ENCODE results near the gene CISD2.
A peak's percentile ranks its signal among the peaks of the same experiment; 100 is the strongest.
"Not testable (repeated sequence)": the region's sequence is repeated elsewhere in the genome, so short reads cannot be mapped to it uniquely, and the experiment has no call there.

Gene CISD2

DNA sequence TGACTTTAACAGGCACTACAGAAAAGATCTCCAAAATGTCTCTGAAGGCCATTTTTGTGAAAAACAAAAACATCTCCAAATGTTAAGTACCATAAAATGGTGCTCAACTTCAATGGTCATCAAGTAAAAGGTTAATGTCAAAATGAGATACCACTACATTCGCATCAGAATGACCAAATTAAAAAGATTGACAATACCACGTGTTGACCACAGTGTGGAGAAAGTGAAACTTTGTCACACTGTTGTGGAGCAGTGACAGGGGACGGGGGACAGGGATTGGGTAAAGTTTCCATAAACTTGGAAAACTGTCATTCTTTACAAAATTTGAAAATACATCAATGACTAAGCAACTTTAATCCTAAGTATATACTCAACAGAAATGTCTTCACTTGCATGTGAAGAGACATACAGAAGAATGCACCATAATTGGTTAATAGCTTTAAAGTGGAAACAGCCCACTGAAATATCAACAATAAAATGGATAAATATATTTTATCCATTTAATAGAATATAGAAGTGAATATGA lies 19.1 kb upstream of the CISD2 start:
- DNase-seq (ENCODE audit: low read depth), result no peak

DNA sequence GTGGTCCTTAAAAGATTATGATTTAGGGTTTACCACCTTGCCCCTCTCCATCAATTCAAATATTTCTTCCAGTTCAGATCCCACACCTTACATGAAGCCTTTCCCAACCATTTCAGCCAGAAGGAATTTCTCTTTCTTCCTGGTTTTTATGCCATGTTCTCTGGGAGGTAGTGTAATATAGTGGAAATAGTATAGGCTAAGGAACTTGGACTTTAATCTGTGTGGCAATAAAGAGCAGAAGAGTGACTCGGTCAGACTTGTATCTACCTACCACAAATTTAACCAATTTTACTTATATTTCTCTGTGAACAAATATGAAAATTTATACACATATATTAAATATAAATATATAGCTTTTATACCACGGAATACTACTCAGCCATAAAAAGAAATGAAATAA lies 18.4 kb upstream of the CISD2 start:
- no peak for DNase-seq (ENCODE audit: low read depth)

DNA sequence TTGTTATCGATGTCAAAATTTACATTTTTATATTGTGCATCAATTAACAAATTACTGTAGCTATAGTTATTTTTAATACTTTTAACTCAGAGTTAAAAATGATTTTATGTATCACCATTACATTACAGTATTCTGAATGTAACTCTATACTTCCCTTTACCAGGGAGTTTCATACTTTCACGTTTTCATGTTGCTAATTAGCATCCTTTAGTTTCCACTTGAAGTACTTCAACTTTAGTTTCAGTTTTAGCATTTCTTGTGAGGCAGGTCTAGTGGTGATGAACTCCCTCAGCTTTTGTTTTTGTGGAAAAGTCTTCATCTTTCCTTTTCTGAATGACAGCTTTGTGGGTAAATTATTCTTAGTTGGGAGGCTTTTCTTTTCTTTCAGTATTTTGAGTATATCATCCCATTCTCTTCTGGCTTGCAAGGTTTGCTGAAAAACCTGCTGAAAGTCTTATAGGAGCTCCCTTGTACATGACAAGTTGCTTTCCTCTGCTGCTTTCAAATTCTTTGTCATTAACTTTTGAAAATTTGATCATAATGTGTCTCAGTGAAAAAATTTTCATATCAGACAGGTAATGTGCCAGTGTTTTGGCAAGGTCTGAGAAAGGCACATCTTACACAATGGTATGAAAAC lies 9.8 kb upstream of the CISD2 start:
- DNase-seq (ENCODE audit: low read depth), result no peak

DNA sequence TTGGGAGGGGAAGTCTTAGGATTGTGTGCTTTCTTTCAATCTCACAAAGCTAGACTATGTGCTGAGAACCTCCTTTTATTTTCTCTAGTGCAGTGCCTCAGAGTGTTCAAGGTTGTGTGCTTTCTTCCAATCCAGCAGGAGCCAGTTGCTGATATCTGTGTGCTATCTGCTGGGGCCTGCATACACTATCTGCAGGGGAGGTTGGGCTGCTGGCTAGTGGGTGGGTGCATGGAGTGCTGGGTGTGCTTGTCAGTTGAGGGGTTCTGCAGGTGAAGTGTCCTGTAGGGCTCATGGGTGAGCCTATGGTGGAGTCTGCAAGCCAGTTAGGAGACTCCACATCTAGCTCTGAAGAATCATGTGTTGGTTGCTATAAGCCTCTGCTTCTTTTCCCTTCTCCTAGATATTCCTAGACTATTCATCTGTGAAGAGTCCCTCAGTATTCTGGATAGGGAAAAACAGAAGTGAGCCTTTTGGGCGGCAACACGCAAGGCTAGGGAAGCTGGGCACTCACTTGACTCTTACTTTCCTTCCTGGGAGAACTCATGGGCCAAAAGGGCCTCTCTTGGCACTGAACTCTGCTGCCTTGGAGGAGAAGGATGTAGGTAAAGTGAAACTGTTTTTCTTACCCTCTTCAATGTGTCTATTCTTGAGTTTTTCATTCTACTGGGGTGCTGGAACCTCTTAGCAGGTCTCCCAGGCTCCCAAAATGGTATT lies 8.0 kb upstream of the CISD2 start:
- no peak for DNase-seq (ENCODE audit: low read depth)

DNA sequence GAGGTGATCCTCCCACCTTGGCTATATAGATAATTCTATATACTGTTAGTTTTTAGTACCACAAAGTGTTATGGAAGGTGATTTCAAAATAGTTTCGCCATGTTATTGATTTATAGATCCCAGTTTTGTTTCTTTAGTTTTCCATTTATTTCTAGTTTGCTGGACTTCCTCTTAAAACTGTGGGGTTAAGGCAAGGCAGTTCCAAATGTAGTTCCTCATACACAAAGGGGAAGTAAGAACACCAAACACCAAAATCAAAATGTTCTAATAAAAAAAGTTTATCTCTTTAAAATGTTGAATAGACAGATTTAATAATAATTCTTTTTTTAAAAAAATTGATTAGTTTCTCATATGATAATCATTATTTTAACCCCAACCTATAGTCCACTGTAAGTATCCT lies 6.8 kb upstream of the CISD2 start:
- DNase-seq (ENCODE audit: low read depth), result no peak

DNA sequence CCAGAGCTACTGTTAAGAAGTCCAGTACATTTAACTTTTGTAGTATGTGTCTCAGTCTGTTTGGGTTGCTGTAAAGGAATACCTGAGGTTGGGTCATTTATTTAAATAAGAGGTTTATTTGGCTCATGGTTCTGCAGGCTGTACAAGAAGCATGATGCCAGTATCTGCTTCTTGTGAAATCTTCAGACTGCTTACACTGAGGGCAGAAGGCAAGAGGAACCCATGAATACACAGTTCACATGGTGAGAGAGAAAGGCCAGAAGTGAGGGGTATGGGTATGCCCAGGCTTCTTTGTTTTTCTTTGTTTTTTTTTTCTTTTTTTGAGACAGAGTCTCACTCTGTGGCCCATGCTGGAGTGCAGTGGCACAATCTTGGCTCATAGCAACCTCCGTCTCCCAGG lies 6.0 kb upstream of the CISD2 start:
- no peak for DNase-seq (ENCODE audit: low read depth)

DNA sequence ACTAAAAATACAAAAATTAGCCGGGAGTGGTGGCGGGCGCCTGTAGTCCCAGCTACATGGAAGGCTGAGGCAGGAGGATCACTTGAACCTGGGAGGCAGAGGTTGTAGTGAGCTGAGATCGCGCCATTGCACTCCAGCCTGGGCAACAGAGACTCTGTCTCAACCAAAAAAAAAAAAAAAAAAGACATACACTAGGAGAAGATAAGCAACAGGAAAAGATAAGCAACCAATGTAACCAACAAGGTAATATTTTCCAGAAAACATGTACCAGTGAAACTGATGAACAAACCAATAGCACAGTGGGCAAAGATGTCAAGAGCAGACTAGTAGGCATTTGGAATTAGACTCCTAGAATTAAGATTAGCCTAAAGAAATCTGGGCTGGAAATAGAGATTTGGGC lies 3.5 kb upstream of the CISD2 start:
- DNase-seq (ENCODE audit: low read depth), result not testable (repeated sequence)

DNA sequence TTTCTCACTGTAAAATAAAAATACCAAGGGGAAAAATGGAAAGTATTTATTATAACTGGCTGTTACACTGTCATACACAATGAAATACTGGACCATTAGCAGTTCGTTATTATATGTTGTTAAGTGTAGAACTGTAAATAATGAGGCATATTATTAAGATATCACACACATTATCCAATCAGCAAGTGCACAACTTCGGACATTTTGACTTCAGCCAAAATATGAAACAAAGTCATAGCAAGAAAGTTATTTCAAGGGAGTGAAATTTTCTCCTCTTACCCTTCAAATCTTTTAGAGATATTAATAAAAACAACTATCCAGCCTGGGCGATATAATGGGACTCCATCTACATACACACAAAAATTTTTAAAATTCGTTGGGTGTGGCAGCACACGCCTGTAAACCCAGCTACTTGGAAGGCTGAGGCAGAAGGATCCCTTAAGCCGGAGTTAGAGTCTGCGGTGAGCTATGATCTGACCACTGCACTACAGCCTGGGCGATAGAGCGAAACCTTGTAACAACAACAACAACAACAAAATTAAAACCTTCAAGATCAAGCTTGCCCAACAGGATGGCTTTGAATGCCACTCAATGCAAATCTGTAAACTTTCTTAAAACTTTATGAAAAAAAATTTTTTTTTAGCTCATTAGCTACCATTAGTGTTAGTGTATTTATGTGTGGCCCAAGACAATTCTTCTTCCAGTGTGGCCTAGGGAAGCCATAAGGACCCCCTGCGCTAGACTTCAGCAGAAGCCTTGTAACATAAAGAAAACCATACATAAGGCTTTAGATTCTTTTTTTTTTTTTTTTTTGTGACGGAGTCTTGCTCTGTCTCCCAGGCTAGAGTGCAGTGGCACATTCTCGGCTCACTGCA lies 1.3 kb upstream of the CISD2 start:
- DNase-seq (ENCODE audit: low read depth), result no peak

DNA sequence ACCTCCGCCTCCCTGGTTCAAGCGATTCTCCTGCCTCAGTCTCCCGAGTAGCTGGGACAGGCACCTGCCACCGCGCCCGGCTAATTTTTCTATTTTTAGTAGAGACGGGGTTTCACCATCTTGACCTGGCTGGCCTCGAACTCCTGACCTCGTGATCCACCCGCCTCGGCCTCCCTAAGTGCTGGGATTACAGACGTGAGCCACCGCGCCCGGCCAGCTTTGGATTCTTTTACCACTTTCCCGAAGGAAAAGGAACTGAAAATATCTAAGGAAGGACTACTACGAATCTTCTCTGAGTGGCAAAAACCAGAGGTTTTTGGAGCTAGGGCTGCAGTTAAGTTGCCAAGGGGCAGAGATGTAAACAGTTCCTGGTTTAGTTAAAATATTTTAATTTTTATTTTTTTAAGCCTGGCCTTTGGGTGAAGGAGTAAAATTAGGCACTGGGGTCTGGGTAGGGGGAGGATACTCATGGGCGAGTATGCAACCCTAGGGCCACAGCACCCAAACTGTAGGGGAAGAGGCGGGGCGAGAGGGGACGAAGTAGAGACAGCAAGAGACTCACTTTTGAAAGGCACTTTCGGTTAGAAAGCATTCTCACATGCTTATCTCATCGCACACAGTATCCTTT lies 525 bp upstream of the CISD2 start:
- DNase-seq (ENCODE audit: low read depth), result peak; percentile 6

DNA sequence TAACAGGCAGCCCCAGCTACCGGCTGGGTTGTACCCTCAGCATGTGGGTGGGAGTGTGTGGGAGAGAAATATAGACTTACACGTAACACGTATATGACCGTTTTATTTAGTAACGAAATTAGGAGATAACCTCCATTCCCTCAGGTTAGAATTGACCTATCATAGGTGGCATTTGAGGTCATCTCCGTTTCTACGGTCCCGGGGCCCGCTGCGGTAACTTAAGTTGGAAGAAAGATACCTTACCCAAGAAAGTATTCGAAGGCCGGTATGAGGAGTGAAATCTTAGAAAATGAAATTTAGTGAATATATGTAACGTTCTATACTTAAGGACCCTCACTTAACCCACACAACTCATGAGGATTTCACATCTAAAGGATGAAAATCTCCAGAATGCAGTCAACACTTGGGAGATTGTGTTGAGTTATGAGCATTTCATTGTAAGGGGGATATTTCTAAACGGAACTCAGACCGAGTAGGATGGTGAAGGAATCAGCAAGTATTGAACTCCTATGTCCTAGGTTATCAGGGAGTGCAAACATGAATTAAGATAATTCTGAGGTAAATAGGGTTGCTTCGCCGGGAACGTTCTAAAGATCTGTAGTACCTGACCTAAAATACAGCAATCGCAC lies 891 bp downstream of the CISD2 start:
- no peak for DNase-seq (ENCODE audit: low read depth)

DNA sequence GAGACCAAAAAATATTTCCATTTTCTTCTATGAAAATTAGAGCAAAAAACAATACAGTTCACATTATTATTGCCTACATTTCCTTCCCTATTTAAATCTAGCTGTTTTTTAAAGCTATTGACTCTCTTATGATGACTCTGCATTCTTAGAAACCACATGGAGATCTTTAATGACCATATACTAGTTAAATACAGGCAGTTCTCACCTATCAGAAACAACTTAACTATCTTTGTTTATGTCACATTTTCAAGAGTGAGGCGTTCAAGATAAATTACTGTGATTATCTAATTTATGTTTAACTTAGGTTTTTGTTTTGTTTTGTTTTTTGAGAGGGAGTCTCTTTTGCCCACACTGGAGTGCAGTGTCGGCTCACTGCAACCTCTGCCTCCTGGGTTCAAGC lies 3.0 kb downstream of the CISD2 start:
- no peak for DNase-seq (ENCODE audit: low read depth)

DNA sequence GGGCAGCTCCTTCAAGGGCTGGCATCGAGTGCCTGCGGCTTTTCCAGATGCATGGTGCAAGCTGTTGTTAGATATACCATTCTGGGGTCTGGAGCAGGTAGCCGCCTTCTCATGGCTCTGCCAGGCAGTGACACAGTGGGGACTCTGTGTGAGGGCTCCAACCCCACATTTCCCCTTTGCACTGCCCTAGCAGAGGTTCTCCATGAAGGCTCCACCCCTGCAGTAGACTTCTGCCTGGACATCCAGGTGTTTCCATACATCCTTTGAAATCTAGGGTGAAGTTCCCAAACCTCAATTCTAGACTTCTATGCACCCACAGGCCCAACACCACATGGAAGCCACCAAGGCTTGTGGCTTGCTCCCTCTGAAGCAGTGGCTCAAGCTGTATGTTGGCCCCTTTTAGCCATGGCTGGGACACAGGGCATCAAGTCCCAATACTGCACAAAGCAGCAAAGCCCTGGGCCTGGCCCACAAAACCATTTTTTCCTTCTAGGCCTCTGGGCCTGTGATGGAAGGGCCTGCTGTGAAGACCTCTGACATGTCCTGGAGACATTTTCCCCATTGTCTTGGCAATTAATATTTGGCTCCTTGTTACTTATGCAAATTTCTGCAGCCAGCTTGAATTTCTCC lies 8.8 kb downstream of the CISD2 start:
- DNase-seq (ENCODE audit: low read depth), result not testable (repeated sequence)

DNA sequence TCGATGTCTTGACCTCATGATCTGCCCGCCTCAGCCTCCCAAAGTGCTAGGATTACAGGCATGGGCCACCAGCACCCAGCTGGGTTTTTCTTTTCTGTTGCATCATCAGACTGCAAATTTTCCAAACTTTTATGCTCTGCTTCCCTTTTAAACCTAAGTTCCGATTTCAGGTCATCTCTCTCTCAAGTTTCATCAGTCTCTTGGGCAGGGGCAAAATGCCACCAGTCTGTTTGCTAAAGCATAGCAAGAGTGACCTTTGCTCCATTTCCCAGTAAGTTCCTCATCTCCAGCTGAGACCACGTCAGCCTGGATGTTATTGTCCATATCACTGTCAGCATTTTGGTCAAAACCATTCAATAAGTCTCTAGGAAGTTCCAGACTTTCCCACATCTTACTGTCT lies 9.6 kb downstream of the CISD2 start:
- DNase-seq (ENCODE audit: low read depth), result peak; percentile 82

DNA sequence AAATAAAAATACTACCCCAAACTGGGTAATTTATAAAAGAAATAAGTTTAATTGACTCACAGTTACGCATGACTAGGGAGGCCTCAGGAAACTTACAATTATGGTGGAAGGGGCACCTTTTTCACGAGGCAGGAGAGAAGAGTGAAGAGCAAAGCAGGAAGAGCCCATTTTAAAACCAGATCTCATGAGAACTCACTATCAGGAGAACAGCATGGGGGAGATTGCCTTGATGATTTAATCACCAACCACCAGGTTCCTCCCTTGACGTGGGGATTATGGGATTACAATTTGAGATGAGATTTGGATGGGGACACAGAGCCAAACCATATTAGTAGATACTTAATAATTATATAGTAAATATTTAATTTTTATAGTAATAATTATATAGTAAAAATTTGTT lies 10.1 kb downstream of the CISD2 start:
- no peak for DNase-seq (ENCODE audit: low read depth)

DNA sequence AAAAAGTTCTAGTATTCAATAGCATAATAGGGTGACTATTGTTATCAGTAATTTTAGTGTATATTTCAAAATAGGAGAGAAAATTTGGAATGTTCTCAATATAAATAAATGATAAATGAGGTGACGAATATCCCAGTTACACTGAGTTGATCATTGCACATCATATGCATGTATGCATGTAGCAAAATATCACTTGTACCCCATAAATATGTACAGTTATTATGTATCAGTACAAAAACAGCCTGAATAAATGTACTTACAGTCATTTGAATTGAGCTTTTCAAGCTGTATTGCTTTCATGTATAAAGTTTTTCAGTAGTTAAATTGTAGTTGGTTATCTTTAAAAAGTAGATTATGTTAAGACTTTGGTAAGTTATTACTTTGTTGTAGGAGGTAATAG lies 12.6 kb downstream of the CISD2 start:
- no peak for DNase-seq (ENCODE audit: low read depth)

DNA sequence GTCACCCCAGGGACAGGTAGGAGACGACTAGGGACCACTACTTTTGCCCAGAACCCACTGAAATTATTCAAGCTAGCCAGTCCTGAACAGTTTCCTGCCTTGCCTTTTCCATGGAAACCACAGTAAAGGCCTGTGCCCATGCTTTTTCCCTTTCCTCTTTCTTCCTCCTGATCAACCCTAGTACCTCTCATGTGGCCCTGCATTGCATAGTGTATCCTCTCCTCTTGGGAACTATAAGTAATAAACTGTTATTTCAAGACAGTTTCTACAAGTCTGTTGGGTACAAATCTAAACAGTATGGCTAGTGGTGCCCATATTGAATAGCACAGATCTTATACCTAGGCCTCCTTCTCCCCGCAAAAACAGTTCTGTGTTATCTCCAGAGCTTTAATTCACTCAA lies 14.5 kb downstream of the CISD2 start:
- no peak for DNase-seq (ENCODE audit: low read depth)

DNA sequence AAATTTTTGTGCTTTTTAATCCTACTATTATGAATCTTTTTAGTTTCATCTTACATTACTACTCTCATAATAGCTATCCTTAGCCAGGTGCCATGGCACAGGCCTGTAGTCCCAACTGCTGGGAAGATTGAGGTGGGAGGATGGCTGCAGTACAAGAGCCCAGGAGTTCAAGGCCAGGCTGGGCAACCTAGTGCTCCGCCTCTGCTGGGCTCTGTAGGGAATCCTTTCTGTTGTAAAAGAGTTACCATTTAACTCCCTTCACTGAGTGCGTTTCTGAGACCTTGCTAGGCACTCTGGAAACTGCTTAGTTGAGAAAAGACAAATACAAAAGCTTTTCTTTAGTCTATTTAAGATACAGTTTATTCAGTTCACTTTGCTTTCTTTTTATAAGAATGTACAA lies 19.8 kb downstream of the CISD2 start:
- DNase-seq (ENCODE audit: low read depth), result not testable (repeated sequence)

DNA sequence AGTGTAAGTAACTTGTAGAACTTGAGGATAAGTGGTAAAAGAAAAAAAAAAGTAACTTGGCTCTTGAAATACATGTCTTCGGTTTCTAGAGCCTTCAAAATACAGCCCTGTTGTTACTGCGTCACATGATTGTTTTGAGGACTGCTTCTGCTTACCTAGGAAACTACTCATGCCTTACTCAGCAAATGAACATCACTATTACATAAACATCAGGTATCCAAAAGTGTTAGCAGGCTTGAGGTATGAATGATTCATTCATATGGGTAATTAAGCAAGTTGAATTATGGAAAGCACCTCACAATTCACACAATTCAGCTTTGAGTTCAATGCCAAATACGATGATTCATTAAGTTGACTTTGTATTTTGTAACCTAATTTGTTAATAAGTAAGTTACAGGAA lies 21.1 kb downstream of the CISD2 start:
- DNase-seq (ENCODE audit: low read depth), result not testable (repeated sequence)

DNA sequence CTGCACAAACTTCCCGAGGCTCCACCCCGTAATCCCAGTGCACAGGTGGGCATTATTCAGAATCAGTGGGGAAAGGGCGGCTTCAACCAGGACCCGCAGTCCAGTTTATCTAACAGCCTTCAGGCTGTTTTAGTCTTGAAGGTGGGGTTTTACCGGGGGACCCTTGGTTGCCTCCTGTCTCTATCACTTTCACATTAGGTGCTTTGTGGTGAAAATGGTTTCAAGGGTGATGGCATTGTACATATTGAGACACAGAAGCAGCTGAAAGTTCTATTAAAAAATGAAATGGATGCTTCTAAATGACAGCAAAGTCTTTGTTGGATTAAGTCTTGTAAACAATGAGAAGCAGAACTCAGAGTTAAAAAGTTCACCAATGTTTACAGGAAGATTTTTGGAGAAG lies 27.8 kb downstream of the CISD2 start:
- not testable (repeated sequence) for DNase-seq (ENCODE audit: low read depth)

DNA sequence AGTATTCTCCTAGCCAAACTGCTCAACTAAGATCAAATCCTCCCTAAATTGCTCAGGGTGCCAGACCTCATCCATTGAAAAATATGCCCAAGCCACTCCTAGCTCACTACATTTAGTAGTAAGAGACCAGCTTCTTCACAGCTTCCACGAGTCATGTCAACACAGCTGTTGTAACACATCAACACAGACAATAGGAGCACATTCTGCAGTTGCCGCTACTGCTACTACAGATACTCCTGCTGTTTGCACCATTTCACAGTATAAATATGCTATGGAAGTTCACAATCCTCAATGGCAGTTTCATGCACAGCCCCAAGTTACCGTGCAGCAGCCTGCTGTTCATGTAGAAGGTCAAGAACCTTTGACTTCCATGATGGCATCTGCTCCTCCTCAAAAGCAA lies 28.8 kb downstream of the CISD2 start:
- not testable (repeated sequence) for DNase-seq (ENCODE audit: low read depth)

DNA sequence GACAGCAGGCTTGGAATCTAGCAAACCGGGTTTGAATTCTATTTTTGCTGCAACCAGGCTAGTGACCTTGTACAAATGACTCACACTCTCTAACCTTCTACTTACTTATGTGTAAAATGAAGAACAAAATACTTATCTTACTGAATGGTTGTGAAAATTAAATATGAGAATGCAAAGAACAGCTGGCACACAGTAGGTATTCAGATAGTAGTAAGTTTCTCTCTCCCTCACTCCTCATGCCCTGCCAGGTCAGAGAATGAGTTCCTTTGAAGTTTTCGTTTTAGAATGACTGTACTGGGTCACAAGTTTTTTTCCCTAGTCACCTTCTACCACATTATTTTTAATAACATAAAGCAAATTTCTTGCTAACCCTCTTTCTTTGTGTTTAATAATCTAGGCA lies 33.0 kb downstream of the CISD2 start:
- DNase-seq (ENCODE audit: low read depth), result no peak
